Neural progenitor cell (in vitro differentiated cells): ENCODE results near the gene GPR150. TPM values are rescaled to one million over a fixed set of nuclear protein-coding genes. Genes with fewer than 3 reads are reported as not detected.

Source experiments
- DNase-seq: peaks from one replicate; pipeline ENCODE4 v3.0.0-alpha.2; 2016; ENCODE audit warnings: low spot score
- H2AFZ ChIP-seq: fragments of 200-600 bp; sonication (generic); replicated peaks from 2 replicates; pipeline ENCODE4 v1.6.1; 2016; ENCODE audit warnings: antibody characterized with exemption
- H3F3A ChIP-seq: fragments of 200-600 bp; sonication (generic); 2 replicates; pipeline ENCODE4 v1.6.1; 2016; ENCODE audit warnings: antibody characterized with exemption, low read depth
- H3K27ac ChIP-seq: fragments of 200-600 bp; sonication (generic); 2 replicates; pipeline ENCODE4 v1.5.1; 2016; ENCODE audit warnings: mild to moderate bottlenecking
- H3K27me3 ChIP-seq: fragments of 200-600 bp; sonication (generic); 2 replicates; pipeline ENCODE4 v1.6.1; 2016; ENCODE audit warnings: mild to moderate bottlenecking, moderate library complexity
- H3K36me3 ChIP-seq: fragments of 200-600 bp; sonication (generic); 2 replicates; pipeline ENCODE4 v1.5.1; 2016
- H3K4me1 ChIP-seq: fragments of 200-600 bp; sonication (generic); 2 replicates; pipeline ENCODE4 v1.6.1; 2016; ENCODE audit warnings: mixed run types
- H3K4me2 ChIP-seq: fragments of 200-600 bp; sonication (generic); 2 replicates; pipeline ENCODE4 v1.6.1; 2016
- H3K4me3 ChIP-seq: fragments of 200-600 bp; sonication (generic); 2 replicates; pipeline ENCODE4 v1.5.1; 2016
- H3K79me2 ChIP-seq: fragments of 200-600 bp; sonication (generic); 2 replicates; pipeline ENCODE4 v1.6.1; 2016; ENCODE audit warnings: low read depth
- H3K9ac ChIP-seq: fragments of 200-600 bp; sonication (generic); 2 replicates; pipeline ENCODE4 v1.6.1; 2016
- H3K9me3 ChIP-seq: fragments of 200-600 bp; sonication (generic); 2 replicates; pipeline ENCODE4 v1.5.1; 2016; ENCODE audit warnings: low read depth
- H4K20me1 ChIP-seq: fragments of 200-600 bp; sonication (generic); 2 replicates; pipeline ENCODE4 v1.6.1; 2016; ENCODE audit warnings: low read depth
- H3K27ac Mint-ChIP-seq: 3 replicates; pipeline ENCODE4 v1.8.0; 2021; ENCODE audit warnings: mixed read lengths
- H3K27me3 Mint-ChIP-seq: 2 replicates; pipeline ENCODE4 v1.8.0; 2022; ENCODE audit warnings: low read depth, mild to moderate bottlenecking, inconsistent platforms, moderate library complexity, mixed read lengths; ENCODE audit not compliant: insufficient read depth
- H3K36me3 Mint-ChIP-seq: 3 replicates; pipeline ENCODE4 v1.8.0; 2021; ENCODE audit warnings: mixed read lengths
- H3K4me1 Mint-ChIP-seq: 3 replicates; pipeline ENCODE4 v1.8.0; 2021; ENCODE audit warnings: mixed read lengths
- H3K4me3 Mint-ChIP-seq: 3 replicates; pipeline ENCODE4 v1.8.0; 2021; ENCODE audit warnings: mild to moderate bottlenecking, moderate library complexity, mixed read lengths
- H3K9me3 Mint-ChIP-seq: 3 replicates; pipeline ENCODE4 v1.8.0; 2020; ENCODE audit warnings: mixed read lengths
- CTCF ChIP-seq: fragments of 200-600 bp; sonication (generic); IDR thresholded peaks from 2 replicates; pipeline ENCODE4 v1.5.1; 2017; ENCODE audit warnings: antibody characterized with exemption, mild to moderate bottlenecking
- EZH2 ChIP-seq: fragments of 200-600 bp; sonication (generic); IDR thresholded peaks from 2 replicates; pipeline ENCODE4 v1.6.1; 2017; ENCODE audit warnings: antibody characterized with exemption, mild to moderate bottlenecking, moderate library complexity
- EZH2phosphoT487 ChIP-seq: fragments of 200-600 bp; sonication (generic); IDR thresholded peaks from 2 replicates; pipeline ENCODE4 v1.6.1; 2017; ENCODE audit warnings: antibody characterized with exemption
- total RNA-seq: library from RNA; depleted of rRNA; stranded (reverse); fragments of >200 nt; gene quantifications from 2 replicates; pipeline ENCODE4 v1.2.3, GENCODE V29; 2015; ENCODE audit warnings: low replicate concordance

GPR150 gene
- total RNA-seq, 1 donor from 2014 or later = not detected

- Histone ChIP-seq H3K36me3 (no peaks in the 10 kb centered on the region), H3K79me2 (no peaks in the 10 kb centered on the region), H3F3A (no peaks in the 10 kb centered on the region), H3K27me3 (no peaks in the 10 kb centered on the region), H3K9ac (no peak overlapping the region), H4K20me1 (no peaks in the 10 kb centered on the region), H3K4me2 (no peak overlapping the region), H3K27ac (no peak overlapping the region), H3K9me3 (peaks cover 3% of the 10 kb centered on the region), H3K4me3 (no peak overlapping the region), H3K4me1 (no peaks in the 10 kb centered on the region), H2AFZ (no peak overlapping the region)
- H3K4me3 Mint-ChIP-seq = no peak overlapping the region
- no peak for DNase-seq
- H3K27me3 Mint-ChIP-seq = peaks cover 4% of the 10 kb centered on the region
- TF ChIP-seq EZH2phosphoT487 (no peak), EZH2 (no peak), CTCF (no peak)
- H3K27ac Mint-ChIP-seq = no peak overlapping the region
- H3K4me1 Mint-ChIP-seq = peaks cover 5% of the 10 kb centered on the region
- H3K9me3 Mint-ChIP-seq = peaks cover 9% of the 10 kb centered on the region
- H3K36me3 Mint-ChIP-seq = peaks cover 2% of the 10 kb centered on the region
Observed at GRCh38 chr5:95610546-95610945, 9.3 kb upstream of the GPR150 start.

GRCh38 chr5:95611396-95611795 is 8.5 kb upstream of the GPR150 start:
- H3K4me1 Mint-ChIP-seq = peaks cover 1% of the 10 kb centered on the region
- H3F3A ChIP-seq = no peaks in the 10 kb centered on the region
- no peak overlapping the region for H3K4me3 Mint-ChIP-seq
- peaks cover 9% of the 10 kb centered on the region for H3K9me3 Mint-ChIP-seq
- peaks cover 3% of the 10 kb centered on the region for H3K9me3 ChIP-seq
- H3K4me2 ChIP-seq = no peak overlapping the region
- no peak for DNase-seq
- H3K9ac ChIP-seq = no peak overlapping the region
- H3K79me2 ChIP-seq = no peaks in the 10 kb centered on the region
- H3K4me1 ChIP-seq = no peaks in the 10 kb centered on the region
- peaks cover 4% of the 10 kb centered on the region for H3K27me3 Mint-ChIP-seq
- no peaks in the 10 kb centered on the region for H3K27me3 ChIP-seq
- no peaks in the 10 kb centered on the region for H4K20me1 ChIP-seq
- TF ChIP-seq EZH2 (no peak), CTCF (no peak), EZH2phosphoT487 (no peak)
- H2AFZ ChIP-seq = no peak overlapping the region
- H3K36me3 ChIP-seq = no peaks in the 10 kb centered on the region
- H3K36me3 Mint-ChIP-seq = peaks cover 2% of the 10 kb centered on the region
- H3K27ac ChIP-seq = no peak overlapping the region
- H3K27ac Mint-ChIP-seq = no peak overlapping the region
- no peak overlapping the region for H3K4me3 ChIP-seq

GRCh38 chr5:95613514-95613913 is 6.4 kb upstream of the GPR150 start:
- Histone ChIP-seq H3K36me3 (no peaks in the 10 kb centered on the region), H3K4me2 (no peak overlapping the region), H3K27me3 (peaks cover 15% of the 10 kb centered on the region), H4K20me1 (no peaks in the 10 kb centered on the region), H3K9ac (no peak overlapping the region), H3K4me1 (no peaks in the 10 kb centered on the region), H2AFZ (no peak overlapping the region), H3F3A (no peaks in the 10 kb centered on the region), H3K79me2 (no peaks in the 10 kb centered on the region), H3K27ac (no peak overlapping the region), H3K9me3 (peaks cover 3% of the 10 kb centered on the region), H3K4me3 (no peak overlapping the region)
- H3K27me3 Mint-ChIP-seq = peaks cover 11% of the 10 kb centered on the region
- no peak overlapping the region for H3K27ac Mint-ChIP-seq
- no peaks in the 10 kb centered on the region for H3K4me1 Mint-ChIP-seq
- H3K9me3 Mint-ChIP-seq = peaks cover 9% of the 10 kb centered on the region
- H3K36me3 Mint-ChIP-seq = peaks cover 2% of the 10 kb centered on the region
- TF ChIP-seq CTCF = no peak
- no peak for TF ChIP-seq EZH2
- TF ChIP-seq EZH2phosphoT487 = no peak
- H3K4me3 Mint-ChIP-seq = no peak overlapping the region
- no peak for DNase-seq

GRCh38 chr5:95615164-95615467 is 4.8 kb upstream of the GPR150 start:
- H3K27me3 ChIP-seq = peaks cover 31% of the 10 kb centered on the region
- H3K4me2 ChIP-seq = no peak overlapping the region
- DNase-seq = no peak
- no peak overlapping the region for H3K9ac ChIP-seq
- no peak overlapping the region for H3K4me3 Mint-ChIP-seq
- H3K9me3 ChIP-seq = peaks cover 3% of the 10 kb centered on the region
- H3K36me3 Mint-ChIP-seq = peaks cover 2% of the 10 kb centered on the region
- TF ChIP-seq CTCF (no peak), EZH2phosphoT487 (no peak), EZH2 (no peak)
- no peak overlapping the region for H3K27ac Mint-ChIP-seq
- H3K4me1 Mint-ChIP-seq = peaks cover 8% of the 10 kb centered on the region
- H3K4me3 ChIP-seq = no peak overlapping the region
- peaks cover 25% of the 10 kb centered on the region for H3K27me3 Mint-ChIP-seq
- H4K20me1 ChIP-seq = no peaks in the 10 kb centered on the region
- H3K27ac ChIP-seq = no peak overlapping the region
- peaks cover 9% of the 10 kb centered on the region for H3K9me3 Mint-ChIP-seq
- H2AFZ ChIP-seq = no peak overlapping the region
- no peaks in the 10 kb centered on the region for H3K79me2 ChIP-seq
- H3F3A ChIP-seq = no peaks in the 10 kb centered on the region
- peaks cover 11% of the 10 kb centered on the region for H3K4me1 ChIP-seq
- H3K36me3 ChIP-seq = no peaks in the 10 kb centered on the region
